ENCODE results near the gene SCRN1. TPM values are rescaled to one million over a fixed set of nuclear protein-coding genes. Genes with fewer than 3 reads are reported as not detected.

The SCRN1 gene
- total and polyA plus RNA-seq, 7 experiments from 2014 or later = 1.6 to 8.7 (median 2.3) TPM

DNA sequence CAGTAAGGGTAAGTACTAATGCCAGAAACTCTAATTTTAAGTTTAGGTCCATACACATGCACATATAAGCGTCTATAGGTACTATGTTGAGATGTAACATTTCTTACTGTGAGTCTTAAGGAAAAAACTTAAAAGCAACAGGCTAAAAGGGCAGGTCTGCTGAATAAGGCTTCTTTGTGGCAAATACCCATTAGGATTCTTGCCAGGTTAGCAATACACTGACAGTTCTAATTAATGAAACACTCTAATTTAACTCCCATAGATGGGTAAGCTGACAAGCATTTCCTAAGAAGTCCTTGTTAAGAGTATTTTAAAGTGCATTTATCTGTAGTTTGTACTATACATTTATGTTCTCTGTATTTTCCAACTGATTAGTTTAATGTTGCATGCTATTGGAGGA, 14.0 kb downstream of the SCRN1 start:
- Mint-ChIP-seq H3K36me3 (no peaks in the 10 kb centered on the region), H3K9me3 (no peaks in the 10 kb centered on the region), H3K4me3 (no peak overlapping the region), H3K4me1 (peaks cover 0 to 6% (median 0%) of the 10 kb centered on the region in 7 donors), H3K27me3 (peaks cover 11 to 20% (median 16%) of the 10 kb centered on the region in 5 donors), H3K27ac (no peak overlapping the region)
- CTCF ChIA-PET = no interaction called here
- intact Hi-C loops (cut with micrococcal nuclease) = no loop called here
- H3K36me3 ChIP-seq (ENCODE audit: control insufficient read depth in 2 of 3, insufficient read depth in 3 of 3, low read length in 3 of 3) = no peaks in the 10 kb centered on the region
- ATAC-seq (no peak), DNase-seq (no peak)
- H3K4me3 ChIP-seq (ENCODE audit: low read length) = no peak overlapping the region
- H3K4me1 ChIP-seq (ENCODE audit: control insufficient read depth in 2 of 2, insufficient read depth in 2 of 2, low read length in 2 of 2) = no peaks in the 10 kb centered on the region
- H3K9me3 ChIP-seq (ENCODE audit: control insufficient read depth in 2 of 3, low read length in 3 of 3) = no peaks in the 10 kb centered on the region
- POLR2A ChIA-PET = no interaction called here
- no peak overlapping the region for H3K27ac ChIP-seq (ENCODE audit: low read depth, low read length)
- no peaks in the 10 kb centered on the region for H3K27me3 ChIP-seq (ENCODE audit: control insufficient read depth in 2 of 2, insufficient read depth in 2 of 2, low read length in 2 of 2)

- Mint-ChIP-seq H3K27ac (no peak overlapping the region), H3K9me3 (no peaks in the 10 kb centered on the region), H3K4me1 (peaks cover 0 to 19% (median 11%) of the 10 kb centered on the region in 7 donors), H3K36me3 (no peaks in the 10 kb centered on the region), H3K27me3 (peaks cover 13 to 21% (median 19%) of the 10 kb centered on the region in 5 donors), H3K4me3 (no peak overlapping the region)
- Histone ChIP-seq H3K27me3 (ENCODE audit: control insufficient read depth in 2 of 2, insufficient read depth in 2 of 2, low read length in 2 of 2) (no peaks in the 10 kb centered on the region), H3K4me1 (ENCODE audit: control insufficient read depth in 2 of 2, insufficient read depth in 2 of 2, low read length in 2 of 2) (no peaks in the 10 kb centered on the region), H3K4me3 (ENCODE audit: low read length) (no peak overlapping the region), H3K36me3 (ENCODE audit: control insufficient read depth in 2 of 3, insufficient read depth in 3 of 3, low read length in 3 of 3) (no peaks in the 10 kb centered on the region), H3K9me3 (ENCODE audit: control insufficient read depth in 2 of 3, low read length in 3 of 3) (no peaks in the 10 kb centered on the region), H3K27ac (ENCODE audit: low read depth, low read length) (no peak overlapping the region)
- intact Hi-C loops (cut with micrococcal nuclease) = no loop called here
- DNase-seq = no peak
- POLR2A ChIA-PET = no interaction called here
- ATAC-seq = no peak
- CTCF ChIA-PET = no interaction called here
Observed at GRCh38 chr7:29974286-29974685, 15.3 kb downstream of the SCRN1 start.

DNA sequence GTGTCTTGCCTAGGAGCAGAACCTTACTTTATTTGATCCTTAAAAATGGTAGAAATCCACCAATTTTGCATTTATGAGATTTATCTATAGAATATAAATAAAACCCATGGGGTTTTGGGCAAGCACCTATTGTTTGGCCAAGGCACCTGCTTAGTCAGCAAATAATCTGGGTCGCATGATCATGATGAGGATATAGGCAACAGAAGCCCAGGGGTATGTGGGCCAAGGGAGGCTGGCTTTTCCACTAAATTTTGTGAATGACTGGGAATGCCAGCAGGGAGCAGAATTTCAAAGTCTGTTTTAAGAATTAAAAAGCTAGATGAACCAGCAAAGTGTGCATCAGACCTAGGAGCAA, 17.3 kb downstream of the SCRN1 start:
- Mint-ChIP-seq H3K27ac (no peak overlapping the region), H3K4me1 (peaks cover 0 to 25% (median 11%) of the 10 kb centered on the region in 7 donors), H3K4me3 (no peak overlapping the region), H3K9me3 (no peaks in the 10 kb centered on the region), H3K27me3 (peaks cover 13 to 30% (median 21%) of the 10 kb centered on the region in 5 donors), H3K36me3 (no peaks in the 10 kb centered on the region)
- Histone ChIP-seq H3K27ac (ENCODE audit: low read depth, low read length) (no peak overlapping the region), H3K4me1 (ENCODE audit: control insufficient read depth in 2 of 2, insufficient read depth in 2 of 2, low read length in 2 of 2) (no peaks in the 10 kb centered on the region), H3K4me3 (ENCODE audit: low read length) (no peak overlapping the region), H3K9me3 (ENCODE audit: control insufficient read depth in 2 of 3, low read length in 3 of 3) (no peaks in the 10 kb centered on the region), H3K36me3 (ENCODE audit: control insufficient read depth in 2 of 3, insufficient read depth in 3 of 3, low read length in 3 of 3) (no peaks in the 10 kb centered on the region), H3K27me3 (ENCODE audit: control insufficient read depth in 2 of 2, insufficient read depth in 2 of 2, low read length in 2 of 2) (no peaks in the 10 kb centered on the region)
- ChIA-PET CTCF (no interaction called here), POLR2A (no interaction called here)
- no peak for DNase-seq
- ATAC-seq = no peak
- intact Hi-C loops (cut with micrococcal nuclease) = no loop called here

DNA sequence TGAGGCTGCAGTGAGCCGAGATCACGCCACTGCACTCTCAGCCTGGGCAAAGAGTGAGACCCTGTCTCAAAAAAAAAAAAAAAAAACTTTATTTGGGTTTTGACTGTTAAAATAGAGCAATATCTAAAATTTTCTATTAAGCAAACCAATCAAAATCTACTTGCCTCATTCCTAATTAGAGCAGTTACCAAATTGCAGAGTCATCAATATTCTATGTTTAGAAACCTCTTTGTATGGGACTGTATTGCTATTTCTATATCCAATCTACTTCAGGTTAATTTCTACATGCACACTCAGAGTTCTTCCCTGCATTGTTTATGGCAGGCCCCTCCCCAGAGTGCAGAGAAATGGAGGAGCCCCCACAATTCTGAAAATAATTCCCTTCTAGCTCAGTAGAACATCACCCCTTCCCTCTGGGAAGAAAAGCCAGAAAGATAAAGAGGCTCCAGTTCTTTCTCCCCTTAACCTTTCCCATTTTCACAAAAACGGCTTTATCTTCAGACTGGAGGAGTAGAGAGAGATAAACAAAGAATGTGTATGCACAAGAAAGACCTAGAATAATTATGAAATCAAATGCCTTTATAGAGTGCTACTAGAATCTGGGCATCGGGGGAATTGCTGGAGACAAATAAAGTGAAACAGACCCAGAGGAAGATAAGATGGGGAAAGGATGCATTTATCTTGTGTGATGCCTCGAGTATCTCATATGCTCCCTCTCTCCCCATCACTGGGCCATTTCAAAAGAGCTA, 17.9 kb downstream of the SCRN1 start:
- ATAC-seq (no peak), DNase-seq (no peak)
- CTCF ChIA-PET = no interaction called here
- no peaks in the 10 kb centered on the region for H3K36me3 ChIP-seq (ENCODE audit: control insufficient read depth in 2 of 3, insufficient read depth in 3 of 3, low read length in 3 of 3)
- no peaks in the 10 kb centered on the region for H3K27me3 ChIP-seq (ENCODE audit: control insufficient read depth in 2 of 2, insufficient read depth in 2 of 2, low read length in 2 of 2)
- POLR2A ChIA-PET = no interaction called here
- Mint-ChIP-seq H3K27ac (peak overlapping the region in 1 of 9 donors; percentile 3), H3K4me3 (no peak overlapping the region), H3K27me3 (peaks cover 13 to 29% (median 23%) of the 10 kb centered on the region in 5 donors), H3K9me3 (no peaks in the 10 kb centered on the region), H3K4me1 (peaks cover 0 to 25% (median 11%) of the 10 kb centered on the region in 7 donors), H3K36me3 (no peaks in the 10 kb centered on the region)
- no peak overlapping the region for H3K27ac ChIP-seq (ENCODE audit: low read depth, low read length)
- no peaks in the 10 kb centered on the region for H3K9me3 ChIP-seq (ENCODE audit: control insufficient read depth in 2 of 3, low read length in 3 of 3)
- H3K4me3 ChIP-seq (ENCODE audit: low read length) = no peak overlapping the region
- intact Hi-C loops (cut with micrococcal nuclease) = no loop called here
- no peaks in the 10 kb centered on the region for H3K4me1 ChIP-seq (ENCODE audit: control insufficient read depth in 2 of 2, insufficient read depth in 2 of 2, low read length in 2 of 2)

- Mint-ChIP-seq H3K9me3 (no peaks in the 10 kb centered on the region), H3K36me3 (no peaks in the 10 kb centered on the region), H3K4me3 (peak overlapping the region in 1 of 10 donors; percentile 27), H3K4me1 (peaks cover 0 to 25% (median 11%) of the 10 kb centered on the region in 7 donors), H3K27ac (peak overlapping the region in 1 of 9 donors; percentile 38), H3K27me3 (peaks cover 17 to 34% (median 19%) of the 10 kb centered on the region in 5 donors)
- H3K4me1 ChIP-seq (ENCODE audit: control insufficient read depth in 2 of 2, insufficient read depth in 2 of 2, low read length in 2 of 2) = no peaks in the 10 kb centered on the region
- POLR2A ChIA-PET = no interaction called here
- CTCF ChIA-PET = no interaction called here
- no peak overlapping the region for H3K4me3 ChIP-seq (ENCODE audit: low read length)
- no peaks in the 10 kb centered on the region for H3K27me3 ChIP-seq (ENCODE audit: control insufficient read depth in 2 of 2, insufficient read depth in 2 of 2, low read length in 2 of 2)
- no peaks in the 10 kb centered on the region for H3K36me3 ChIP-seq (ENCODE audit: control insufficient read depth in 2 of 3, insufficient read depth in 3 of 3, low read length in 3 of 3)
- no peaks in the 10 kb centered on the region for H3K9me3 ChIP-seq (ENCODE audit: control insufficient read depth in 2 of 3, low read length in 3 of 3)
- DNase-seq (no peak), ATAC-seq (no peak)
- intact Hi-C loops (cut with micrococcal nuclease) = no loop called here
- no peak overlapping the region for H3K27ac ChIP-seq (ENCODE audit: low read depth, low read length)
Observed at GRCh38 chr7:29970158-29970557, 19.4 kb downstream of the SCRN1 start.

DNA sequence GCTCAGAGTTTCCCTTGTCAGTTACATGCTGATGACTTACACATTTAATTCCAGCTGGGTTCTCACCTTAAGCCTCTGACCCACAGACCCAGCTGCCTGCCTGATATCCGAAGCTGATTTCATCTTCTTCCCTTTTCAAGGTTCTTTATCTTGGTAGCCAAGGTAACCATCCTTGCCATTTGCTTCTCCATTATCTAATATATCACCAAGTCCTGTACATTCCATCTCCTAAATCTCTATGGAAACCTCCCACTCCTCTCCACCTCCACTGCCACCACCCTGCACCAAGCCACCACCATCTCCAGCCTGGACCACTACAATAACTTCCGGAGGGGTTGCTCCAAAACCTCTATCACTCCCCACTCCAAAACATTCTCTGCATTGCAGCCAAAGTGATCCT, 19.9 kb downstream of the SCRN1 start:
- H3K27ac ChIP-seq (ENCODE audit: low read depth, low read length) = no peak overlapping the region
- no peaks in the 10 kb centered on the region for H3K4me1 ChIP-seq (ENCODE audit: control insufficient read depth in 2 of 2, insufficient read depth in 2 of 2, low read length in 2 of 2)
- Mint-ChIP-seq H3K4me3 (peak overlapping the region in 1 of 10 donors; percentile 26), H3K36me3 (no peaks in the 10 kb centered on the region), H3K27ac (peak overlapping the region in 1 of 9 donors; percentile 1), H3K27me3 (peaks cover 17 to 34% (median 22%) of the 10 kb centered on the region in 5 donors), H3K4me1 (peaks cover 0 to 25% (median 11%) of the 10 kb centered on the region in 7 donors), H3K9me3 (no peaks in the 10 kb centered on the region)
- DNase-seq = no peak
- no peaks in the 10 kb centered on the region for H3K36me3 ChIP-seq (ENCODE audit: control insufficient read depth in 2 of 3, insufficient read depth in 3 of 3, low read length in 3 of 3)
- H3K9me3 ChIP-seq (ENCODE audit: control insufficient read depth in 2 of 3, low read length in 3 of 3) = no peaks in the 10 kb centered on the region
- CTCF ChIA-PET = no interaction called here
- no peak for ATAC-seq
- H3K4me3 ChIP-seq (ENCODE audit: low read length) = no peak overlapping the region
- POLR2A ChIA-PET = no interaction called here
- no peaks in the 10 kb centered on the region for H3K27me3 ChIP-seq (ENCODE audit: control insufficient read depth in 2 of 2, insufficient read depth in 2 of 2, low read length in 2 of 2)
- intact Hi-C loops (cut with micrococcal nuclease) = no loop called here

DNA sequence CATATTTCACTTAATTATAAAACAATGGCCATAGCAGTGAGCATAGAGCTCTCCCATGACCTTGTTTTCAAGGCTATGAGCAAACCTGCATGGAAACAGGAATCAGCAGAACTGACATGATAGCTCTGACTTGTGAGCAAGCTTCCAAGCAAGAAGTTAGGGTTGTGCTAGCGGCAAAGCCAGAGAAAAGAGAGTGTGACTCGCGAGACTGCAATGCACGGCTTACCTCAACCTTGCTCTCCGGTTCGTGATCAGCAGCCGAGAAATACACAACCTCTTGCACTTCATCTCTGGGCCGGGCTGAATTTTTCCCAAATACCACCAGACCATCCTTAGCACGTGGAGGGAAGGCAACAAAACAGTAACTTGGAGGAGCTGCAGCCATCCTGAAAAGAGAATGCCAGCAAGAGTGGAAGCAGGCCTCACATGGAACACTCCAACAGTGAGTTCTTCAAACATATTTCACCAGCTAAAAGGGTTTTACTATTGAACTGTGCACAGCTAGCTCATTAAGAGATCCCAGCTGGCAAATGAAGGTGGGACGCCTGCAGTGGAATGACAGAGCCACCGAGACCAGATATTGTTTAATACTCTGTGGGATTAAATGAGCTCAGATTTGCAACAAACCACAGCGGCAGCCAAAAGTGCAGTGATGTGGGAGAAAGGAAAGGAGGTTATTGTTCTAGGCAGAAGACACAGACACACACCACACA, 20.8 kb downstream of the SCRN1 start:
- POLR2A ChIA-PET = no interaction called here
- CTCF ChIA-PET = no interaction called here
- H3K4me3 ChIP-seq (ENCODE audit: low read length) = no peak overlapping the region
- H3K4me3 Mint-ChIP-seq = peak overlapping the region in 2 of 10 donors; percentile 22 to 33
- H3K27ac ChIP-seq (ENCODE audit: low read depth, low read length) = no peak overlapping the region
- DNase-seq (no peak), ATAC-seq (no peak)
- H3K36me3 Mint-ChIP-seq = no peaks in the 10 kb centered on the region
- H3K9me3 Mint-ChIP-seq = no peaks in the 10 kb centered on the region
- H3K27ac Mint-ChIP-seq = no peak overlapping the region
- intact Hi-C loops (cut with micrococcal nuclease) = no loop called here
- peaks cover 0 to 25% (median 11%) of the 10 kb centered on the region in 7 donors for H3K4me1 Mint-ChIP-seq
- peaks cover 17 to 34% (median 22%) of the 10 kb centered on the region in 5 donors for H3K27me3 Mint-ChIP-seq
- H3K9me3 ChIP-seq (ENCODE audit: control insufficient read depth in 2 of 3, low read length in 3 of 3) = no peaks in the 10 kb centered on the region
- no peaks in the 10 kb centered on the region for H3K36me3 ChIP-seq (ENCODE audit: control insufficient read depth in 2 of 3, insufficient read depth in 3 of 3, low read length in 3 of 3)
- H3K27me3 ChIP-seq (ENCODE audit: control insufficient read depth in 2 of 2, insufficient read depth in 2 of 2, low read length in 2 of 2) = no peaks in the 10 kb centered on the region
- no peaks in the 10 kb centered on the region for H3K4me1 ChIP-seq (ENCODE audit: control insufficient read depth in 2 of 2, insufficient read depth in 2 of 2, low read length in 2 of 2)
